ENCODE measurements around the gene TRHDE.

DNA sequence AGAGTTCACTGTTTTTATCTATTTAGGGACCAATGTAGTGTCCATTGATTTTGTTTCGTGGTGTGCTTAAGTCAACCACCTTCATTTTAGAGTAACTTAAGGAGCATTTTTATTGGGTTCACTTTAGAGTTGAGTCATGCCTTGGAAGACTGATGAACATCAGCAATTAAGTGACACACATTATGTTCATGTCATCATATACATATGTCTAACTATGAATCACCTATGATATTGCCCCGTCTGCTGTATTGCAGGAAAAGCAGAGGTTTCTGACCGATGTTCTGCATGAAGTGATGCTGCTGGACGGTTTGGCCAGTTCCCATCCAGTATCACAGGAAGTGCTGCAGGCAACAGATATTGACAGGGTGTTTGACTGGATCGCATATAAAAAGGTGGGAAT is 227.1 kb downstream of the TRHDE start:
- TF ChIP-seq JUN (CRISPR knock-in tag; IDR thresholded peaks at IDR 0.05) (no peak), NFYB (CRISPR knock-in tag; conservative IDR thresholded peaks at IDR 0.05; ENCODE audit: low read depth) (no peak), ZNF121 (CRISPR knock-in tag; IDR thresholded peaks at IDR 0.05) (no peak), SP1 (CRISPR knock-in tag; conservative IDR thresholded peaks at IDR 0.05) (no peak), CREM (CRISPR knock-in tag; IDR thresholded peaks at IDR 0.05) (no peak), FOXP1 (CRISPR knock-in tag; IDR thresholded peaks at IDR 0.05; ENCODE audit: borderline replicate concordance) (no peak)
- TF ChIP-seq, protein P1, sequence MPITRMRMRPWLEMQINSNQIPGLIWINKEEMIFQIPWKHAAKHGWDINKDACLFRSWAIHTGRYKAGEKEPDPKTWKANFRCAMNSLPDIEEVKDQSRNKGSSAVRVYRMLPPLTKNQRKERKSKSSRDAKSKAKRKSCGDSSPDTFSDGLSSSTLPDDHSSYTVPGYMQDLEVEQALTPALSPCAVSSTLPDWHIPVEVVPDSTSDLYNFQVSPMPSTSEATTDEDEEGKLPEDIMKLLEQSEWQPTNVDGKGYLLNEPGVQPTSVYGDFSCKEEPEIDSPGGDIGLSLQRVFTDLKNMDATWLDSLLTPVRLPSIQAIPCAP (CRISPR knock-in tag; IDR thresholded peaks at IDR 0.05), result no peak
- TF ChIP-seq, protein P2, sequence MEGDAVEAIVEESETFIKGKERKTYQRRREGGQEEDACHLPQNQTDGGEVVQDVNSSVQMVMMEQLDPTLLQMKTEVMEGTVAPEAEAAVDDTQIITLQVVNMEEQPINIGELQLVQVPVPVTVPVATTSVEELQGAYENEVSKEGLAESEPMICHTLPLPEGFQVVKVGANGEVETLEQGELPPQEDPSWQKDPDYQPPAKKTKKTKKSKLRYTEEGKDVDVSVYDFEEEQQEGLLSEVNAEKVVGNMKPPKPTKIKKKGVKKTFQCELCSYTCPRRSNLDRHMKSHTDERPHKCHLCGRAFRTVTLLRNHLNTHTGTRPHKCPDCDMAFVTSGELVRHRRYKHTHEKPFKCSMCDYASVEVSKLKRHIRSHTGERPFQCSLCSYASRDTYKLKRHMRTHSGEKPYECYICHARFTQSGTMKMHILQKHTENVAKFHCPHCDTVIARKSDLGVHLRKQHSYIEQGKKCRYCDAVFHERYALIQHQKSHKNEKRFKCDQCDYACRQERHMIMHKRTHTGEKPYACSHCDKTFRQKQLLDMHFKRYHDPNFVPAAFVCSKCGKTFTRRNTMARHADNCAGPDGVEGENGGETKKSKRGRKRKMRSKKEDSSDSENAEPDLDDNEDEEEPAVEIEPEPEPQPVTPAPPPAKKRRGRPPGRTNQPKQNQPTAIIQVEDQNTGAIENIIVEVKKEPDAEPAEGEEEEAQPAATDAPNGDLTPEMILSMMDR (IDR thresholded peaks at IDR 0.05), result no peak
- TF ChIP-seq, protein P3, sequence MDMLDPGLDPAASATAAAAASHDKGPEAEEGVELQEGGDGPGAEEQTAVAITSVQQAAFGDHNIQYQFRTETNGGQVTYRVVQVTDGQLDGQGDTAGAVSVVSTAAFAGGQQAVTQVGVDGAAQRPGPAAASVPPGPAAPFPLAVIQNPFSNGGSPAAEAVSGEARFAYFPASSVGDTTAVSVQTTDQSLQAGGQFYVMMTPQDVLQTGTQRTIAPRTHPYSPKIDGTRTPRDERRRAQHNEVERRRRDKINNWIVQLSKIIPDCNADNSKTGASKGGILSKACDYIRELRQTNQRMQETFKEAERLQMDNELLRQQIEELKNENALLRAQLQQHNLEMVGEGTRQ (CRISPR knock-in tag; IDR thresholded peaks at IDR 0.05), result no peak
